SK-N-SH treated with all-trans-retinoic acid at 6 μM for 48 hours (cell line): ENCODE measurements around the gene AREL1.

Experiments used
- ARNTL ChIP-seq: fragments of 450-650 bp; formaldehyde crosslinking; IDR thresholded peaks from 2 replicates; pipeline ENCODE4 v1.5.0; 2020; ENCODE audit warnings: low read depth, mild to moderate bottlenecking, moderate library complexity, borderline replicate concordance
- CREB5 ChIP-seq: fragments of 250-450 bp; sonication (Bioruptor Pico); IDR thresholded peaks from 2 replicates; pipeline ENCODE4 v1.5.1; 2020; ENCODE audit warnings: low read depth, mild to moderate bottlenecking, moderate library complexity
- CSDC2 ChIP-seq: fragments of 250-450 bp; sonication (Bioruptor Pico); IDR thresholded peaks from 2 replicates; pipeline ENCODE4 v1.5.0; 2020; ENCODE audit warnings: mild to moderate bottlenecking, moderate library complexity
- CSRNP3 ChIP-seq: fragments of 250-450 bp; sonication (Bioruptor Pico); IDR thresholded peaks from 2 replicates; pipeline ENCODE4 v1.5.1; 2021; ENCODE audit warnings: mild to moderate bottlenecking, moderate library complexity
- ESRRG ChIP-seq: fragments of 250-450 bp; sonication (Bioruptor Pico); IDR thresholded peaks from 2 replicates; pipeline ENCODE4 v1.6.1; 2021; ENCODE audit warnings: mild to moderate bottlenecking
- GLIS3 ChIP-seq: fragments of 250-450 bp; sonication (Bioruptor Pico); IDR thresholded peaks from 2 replicates; pipeline ENCODE4 v1.5.0; 2020; ENCODE audit warnings: mild to moderate bottlenecking, moderate library complexity
- PATZ1 ChIP-seq: fragments of 250-450 bp; sonication (Bioruptor Pico); IDR thresholded peaks from 2 replicates; pipeline ENCODE4 v1.8.0; 2020; ENCODE audit warnings: mild to moderate bottlenecking, moderate library complexity, borderline replicate concordance
- PPARA ChIP-seq: fragments of 250-450 bp; sonication (Bioruptor Pico); IDR thresholded peaks from 2 replicates; pipeline ENCODE4 v1.5.0; 2020; ENCODE audit warnings: mild to moderate bottlenecking, borderline replicate concordance
- SNAI2 ChIP-seq: fragments of 250-450 bp; sonication (Bioruptor Pico); IDR thresholded peaks from 2 replicates; pipeline ENCODE4 v1.5.0; 2020; ENCODE audit warnings: mild to moderate bottlenecking, moderate library complexity
- TOX ChIP-seq: fragments of 250-450 bp; sonication (Bioruptor Pico); IDR thresholded peaks from 2 replicates; pipeline ENCODE4 v1.8.0; 2021; ENCODE audit warnings: mild to moderate bottlenecking, moderate library complexity, borderline replicate concordance
- ZFP3 ChIP-seq: fragments of 250-450 bp; sonication (Bioruptor Pico); IDR thresholded peaks from 2 replicates; pipeline ENCODE4 v1.5.0; 2020; ENCODE audit warnings: mild to moderate bottlenecking, moderate library complexity
- ZNF8 ChIP-seq: fragments of 450-650 bp; formaldehyde crosslinking; IDR thresholded peaks from 2 replicates; pipeline ENCODE4 v1.5.0; 2020; ENCODE audit warnings: mild to moderate bottlenecking, moderate library complexity
- TF ChIP-seq, protein P1 (sequence below): fragments of 250-450 bp; sonication (Bioruptor Pico); IDR thresholded peaks from 2 replicates; pipeline ENCODE4 v1.5.0; 2020; ENCODE audit warnings: mild to moderate bottlenecking, moderate library complexity

GRCh38 chr14:74636424-74637177 is 76.3 kb downstream of the AREL1 start:
- TF ChIP-seq SNAI2 (CRISPR knock-in tag) (no peak), TOX (no peak), PATZ1 (CRISPR knock-in tag) (no peak), ESRRG (CRISPR knock-in tag) (no peak), ZFP3 (CRISPR knock-in tag) (no peak), CSRNP3 (CRISPR knock-in tag) (no peak), ZNF8 (no peak), PPARA (CRISPR knock-in tag) (no peak), ARNTL (no peak), CSDC2 (no peak), CREB5 (CRISPR knock-in tag) (no peak), GLIS3 (CRISPR knock-in tag) (no peak)
- TF ChIP-seq, protein P1, sequence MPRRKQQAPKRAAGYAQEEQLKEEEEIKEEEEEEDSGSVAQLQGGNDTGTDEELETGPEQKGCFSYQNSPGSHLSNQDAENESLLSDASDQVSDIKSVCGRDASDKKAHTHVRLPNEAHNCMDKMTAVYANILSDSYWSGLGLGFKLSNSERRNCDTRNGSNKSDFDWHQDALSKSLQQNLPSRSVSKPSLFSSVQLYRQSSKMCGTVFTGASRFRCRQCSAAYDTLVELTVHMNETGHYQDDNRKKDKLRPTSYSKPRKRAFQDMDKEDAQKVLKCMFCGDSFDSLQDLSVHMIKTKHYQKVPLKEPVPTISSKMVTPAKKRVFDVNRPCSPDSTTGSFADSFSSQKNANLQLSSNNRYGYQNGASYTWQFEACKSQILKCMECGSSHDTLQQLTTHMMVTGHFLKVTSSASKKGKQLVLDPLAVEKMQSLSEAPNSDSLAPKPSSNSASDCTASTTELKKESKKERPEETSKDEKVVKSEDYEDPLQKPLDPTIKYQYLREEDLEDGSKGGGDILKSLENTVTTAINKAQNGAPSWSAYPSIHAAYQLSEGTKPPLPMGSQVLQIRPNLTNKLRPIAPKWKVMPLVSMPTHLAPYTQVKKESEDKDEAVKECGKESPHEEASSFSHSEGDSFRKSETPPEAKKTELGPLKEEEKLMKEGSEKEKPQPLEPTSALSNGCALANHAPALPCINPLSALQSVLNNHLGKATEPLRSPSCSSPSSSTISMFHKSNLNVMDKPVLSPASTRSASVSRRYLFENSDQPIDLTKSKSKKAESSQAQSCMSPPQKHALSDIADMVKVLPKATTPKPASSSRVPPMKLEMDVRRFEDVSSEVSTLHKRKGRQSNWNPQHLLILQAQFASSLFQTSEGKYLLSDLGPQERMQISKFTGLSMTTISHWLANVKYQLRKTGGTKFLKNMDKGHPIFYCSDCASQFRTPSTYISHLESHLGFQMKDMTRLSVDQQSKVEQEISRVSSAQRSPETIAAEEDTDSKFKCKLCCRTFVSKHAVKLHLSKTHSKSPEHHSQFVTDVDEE (CRISPR knock-in tag) = no peak
